HCT116 (cell line): Measurements from ENCODE around the gene ATP6V1A.

Experiments used
- ELF1 ChIP-seq: IDR thresholded peaks from 2 replicates; pipeline ENCODE4 v1.6.1; 2012; ENCODE audit warnings: low read depth, borderline replicate concordance
- EZH2 ChIP-seq: fragments of 200-600 bp; sonication (generic); IDR thresholded peaks from 2 replicates; pipeline ENCODE4 v1.6.1; 2017; ENCODE audit warnings: antibody characterized with exemption, mixed run types
- EZH2phosphoT487 ChIP-seq: fragments of 200-600 bp; IDR thresholded peaks from 2 replicates; pipeline ENCODE4 v1.6.1; 2018; ENCODE audit warnings: antibody characterized with exemption, borderline replicate concordance
- POLR2A ChIP-seq: IDR thresholded peaks from 2 replicates; pipeline ENCODE4 v1.7.0; 2011; ENCODE audit warnings: borderline replicate concordance; ENCODE audit not compliant: insufficient read depth, insufficient read length; ENCODE audit errors: extremely low read depth
- POLR2AphosphoS5 ChIP-seq: IDR thresholded peaks from 2 replicates; pipeline ENCODE4 v1.6.1; 2011; ENCODE audit warnings: mild to moderate bottlenecking, low read depth, low read length, moderate library complexity
- RAD21 ChIP-seq: IDR thresholded peaks from 2 replicates; pipeline ENCODE4 v1.6.1; 2012; ENCODE audit warnings: low read depth, mild to moderate bottlenecking
- TCF7L2 ChIP-seq: IDR thresholded peaks from 2 replicates; pipeline ENCODE4 v1.7.0; 2011; ENCODE audit warnings: borderline replicate concordance, inconsistent platforms; ENCODE audit not compliant: insufficient read depth, insufficient read length; ENCODE audit errors: extremely low read depth
- YY1 ChIP-seq: IDR thresholded peaks from 2 replicates; pipeline ENCODE4 v1.6.1; 2011; ENCODE audit warnings: low read length, low read depth, moderate library complexity, mild to moderate bottlenecking; ENCODE audit not compliant: insufficient replicate concordance; ENCODE audit errors: extremely low read depth
- ZNF274 ChIP-seq: fragments of 200-500 bp; sonication (Bioruptor generic); IDR thresholded peaks from 2 replicates; pipeline ENCODE4 v1.6.1; 2014; ENCODE audit warnings: mild to moderate bottlenecking, low read depth, low read length, inconsistent platforms
- TF ChIP-seq, protein P1 (sequence below), 3 experiments: fragments of 200-600 bp in 1 of 3; sonication (generic) in 1 of 3; IDR thresholded peaks in 2 of 3; conservative IDR thresholded peaks in 1 of 3; 2 replicates each; pipeline ENCODE4 v1.5.1; 2012 to 2017; ENCODE audit warnings: low read depth in 2 of 3, low read length in 2 of 3, antibody characterized with exemption in 1 of 3, borderline replicate concordance in 1 of 3, control low read depth in 1 of 3, mild to moderate bottlenecking in 1 of 3, mixed read lengths in 1 of 3, mixed run types in 1 of 3, moderate library complexity in 1 of 3; ENCODE audit not compliant: insufficient read depth in 1 of 3

DNA sequence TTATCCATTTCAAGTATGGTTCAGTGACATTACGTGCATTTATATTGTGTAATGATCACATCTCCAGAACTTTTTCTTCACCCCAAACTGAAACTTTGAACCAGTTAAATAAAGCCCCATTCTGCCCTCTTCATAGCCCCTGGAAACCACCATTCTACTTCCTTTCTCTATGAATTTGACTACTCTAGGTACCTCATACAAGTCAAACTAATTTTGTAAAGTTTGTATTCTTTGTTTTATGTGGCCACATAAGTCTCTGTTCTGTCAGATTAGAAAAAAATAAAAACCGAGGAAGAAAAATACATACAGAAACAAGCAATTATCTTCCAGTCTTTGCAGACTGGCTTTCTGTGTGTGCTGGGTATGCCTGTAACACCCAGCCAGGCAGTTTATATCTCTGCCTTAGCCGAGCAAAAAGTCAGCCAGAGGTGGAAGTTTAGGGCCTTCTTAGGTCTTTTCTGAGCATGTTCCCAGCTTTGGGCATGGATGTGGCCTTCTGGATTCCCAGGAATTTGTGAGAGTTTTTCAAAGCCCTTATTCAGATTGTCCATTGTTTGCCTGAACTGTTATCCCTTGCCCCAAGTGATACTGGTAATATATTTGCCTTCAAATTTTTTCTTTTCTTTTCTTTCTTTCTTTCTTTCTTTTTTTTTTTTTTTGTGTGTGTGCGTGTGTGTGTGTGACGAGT lies 85.8 kb downstream of the ATP6V1A start:
- TF ChIP-seq EZH2: no peak
- TF ChIP-seq ZNF274: no peak
- no peak for TF ChIP-seq RAD21
- TF ChIP-seq, protein P1, sequence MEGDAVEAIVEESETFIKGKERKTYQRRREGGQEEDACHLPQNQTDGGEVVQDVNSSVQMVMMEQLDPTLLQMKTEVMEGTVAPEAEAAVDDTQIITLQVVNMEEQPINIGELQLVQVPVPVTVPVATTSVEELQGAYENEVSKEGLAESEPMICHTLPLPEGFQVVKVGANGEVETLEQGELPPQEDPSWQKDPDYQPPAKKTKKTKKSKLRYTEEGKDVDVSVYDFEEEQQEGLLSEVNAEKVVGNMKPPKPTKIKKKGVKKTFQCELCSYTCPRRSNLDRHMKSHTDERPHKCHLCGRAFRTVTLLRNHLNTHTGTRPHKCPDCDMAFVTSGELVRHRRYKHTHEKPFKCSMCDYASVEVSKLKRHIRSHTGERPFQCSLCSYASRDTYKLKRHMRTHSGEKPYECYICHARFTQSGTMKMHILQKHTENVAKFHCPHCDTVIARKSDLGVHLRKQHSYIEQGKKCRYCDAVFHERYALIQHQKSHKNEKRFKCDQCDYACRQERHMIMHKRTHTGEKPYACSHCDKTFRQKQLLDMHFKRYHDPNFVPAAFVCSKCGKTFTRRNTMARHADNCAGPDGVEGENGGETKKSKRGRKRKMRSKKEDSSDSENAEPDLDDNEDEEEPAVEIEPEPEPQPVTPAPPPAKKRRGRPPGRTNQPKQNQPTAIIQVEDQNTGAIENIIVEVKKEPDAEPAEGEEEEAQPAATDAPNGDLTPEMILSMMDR (IDR thresholded peaks at IDR 0.05 in 2 of 3, conservative IDR thresholded peaks at IDR 0.05 in 1 of 3; ENCODE audit: borderline replicate concordance in 1 of 3, insufficient read depth in 1 of 3, low read depth in 2 of 3, low read length in 2 of 3): no peak
- TF ChIP-seq EZH2phosphoT487: no peak
- no peak for TF ChIP-seq ELF1
- TF ChIP-seq POLR2A: no peak
- no peak for TF ChIP-seq POLR2AphosphoS5
- no peak for TF ChIP-seq TCF7L2
- TF ChIP-seq YY1: no peak
